ENCODE results near the gene ERI2.

GRCh38 chr16:20812510-20812909 is 6.2 kb upstream of the ERI2 start:
- TF ChIP-seq EZH2phosphoT487 (IDR thresholded peaks at IDR 0.05; ENCODE audit: borderline replicate concordance, low read length) (no peak), CTCF (conservative IDR thresholded peaks at IDR 0.05; ENCODE audit: low read depth, low read length) (no peak), EZH2 (IDR thresholded peaks at IDR 0.05; ENCODE audit: low read length, unreplicated experiment) (no peak)
